Activated T-helper 1 cell treated with anti-CD3 and anti-CD28 coated beads, Interleukin-12 subunit alpha, Interleukin-12 subunit beta, Interleukin-2, Interleukin-4 antibody, amounts not matched to agents 30 ng/mL and 10 ng/mL and 1 ng/mL, durations not matched to agents 14 hours and 24 hours and 36 hours (primary cell): ENCODE data around the gene YY1. TPM values are rescaled to one million over a fixed set of nuclear protein-coding genes. Genes with fewer than 3 reads are reported as not detected.
A peak's percentile ranks its signal among the peaks of the same experiment; 100 is the strongest.

ENCODE experiments used
- DNase-seq: peaks from one replicate; pipeline ENCODE4 v3.0.0; 2021; ENCODE audit warnings: low spot score
- H3K27ac Mint-ChIP-seq: one replicate; pipeline ENCODE4 v1.8.0; 2021; ENCODE audit warnings: mild to moderate bottlenecking, mixed read lengths
- H3K27me3 Mint-ChIP-seq: one replicate; pipeline ENCODE4 v1.8.0; 2022; ENCODE audit warnings: mild to moderate bottlenecking, moderate library complexity, mixed read lengths; ENCODE audit not compliant: insufficient read depth
- H3K36me3 Mint-ChIP-seq: one replicate; pipeline ENCODE4 v1.8.0; 2021; ENCODE audit warnings: low read depth, mixed read lengths
- H3K4me1 Mint-ChIP-seq: one replicate; pipeline ENCODE4 v1.8.0; 2021; ENCODE audit warnings: low read depth, mixed read lengths
- H3K4me3 Mint-ChIP-seq: one replicate; pipeline ENCODE4 v1.8.0; 2021; ENCODE audit warnings: mild to moderate bottlenecking, moderate library complexity, mixed read lengths
- H3K9me3 Mint-ChIP-seq: one replicate; pipeline ENCODE4 v1.8.0; 2021; ENCODE audit warnings: mixed read lengths
- intact Hi-C: fragments of 100-400 bp; cut with micrococcal nuclease; formaldehyde crosslinking; loops from one replicate; pipeline ENCODE4 v1.15.1; 2024
- total RNA-seq: library from RNA; stranded (reverse); gene quantifications from 2 replicates; pipeline ENCODE4 v1.2.3, GENCODE V29; 2022

YY1 gene
- total RNA-seq, 1 donor from 2014 or later = 110 TPM

DNA sequence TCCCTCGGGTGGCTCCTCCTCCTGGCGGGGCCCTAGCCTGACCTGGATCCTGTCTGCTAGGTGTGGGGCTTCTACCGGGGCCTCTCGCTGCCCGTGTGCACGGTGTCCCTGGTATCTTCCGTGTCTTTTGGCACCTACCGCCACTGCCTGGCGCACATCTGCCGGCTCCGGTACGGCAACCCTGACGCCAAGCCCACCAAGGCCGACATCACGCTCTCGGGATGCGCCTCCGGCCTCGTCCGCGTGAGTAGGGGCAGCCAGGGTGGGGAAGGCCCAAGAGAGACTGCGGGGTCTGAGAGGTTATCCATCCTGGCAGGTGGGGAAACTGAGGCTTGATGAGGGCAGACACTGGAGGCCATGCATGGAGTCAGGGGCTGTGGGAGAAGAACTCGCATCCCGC is 88.2 kb downstream of the YY1 start:
- Mint-ChIP-seq H3K27ac (no peak overlapping the region), H3K9me3 (no peaks in the 10 kb centered on the region), H3K27me3 (peaks cover 5% of the 10 kb centered on the region), H3K4me3 (no peak overlapping the region), H3K4me1 (no peaks in the 10 kb centered on the region), H3K36me3 (no peaks in the 10 kb centered on the region)
- intact Hi-C loops = no loop called here
- DNase-seq = no peak

DNA sequence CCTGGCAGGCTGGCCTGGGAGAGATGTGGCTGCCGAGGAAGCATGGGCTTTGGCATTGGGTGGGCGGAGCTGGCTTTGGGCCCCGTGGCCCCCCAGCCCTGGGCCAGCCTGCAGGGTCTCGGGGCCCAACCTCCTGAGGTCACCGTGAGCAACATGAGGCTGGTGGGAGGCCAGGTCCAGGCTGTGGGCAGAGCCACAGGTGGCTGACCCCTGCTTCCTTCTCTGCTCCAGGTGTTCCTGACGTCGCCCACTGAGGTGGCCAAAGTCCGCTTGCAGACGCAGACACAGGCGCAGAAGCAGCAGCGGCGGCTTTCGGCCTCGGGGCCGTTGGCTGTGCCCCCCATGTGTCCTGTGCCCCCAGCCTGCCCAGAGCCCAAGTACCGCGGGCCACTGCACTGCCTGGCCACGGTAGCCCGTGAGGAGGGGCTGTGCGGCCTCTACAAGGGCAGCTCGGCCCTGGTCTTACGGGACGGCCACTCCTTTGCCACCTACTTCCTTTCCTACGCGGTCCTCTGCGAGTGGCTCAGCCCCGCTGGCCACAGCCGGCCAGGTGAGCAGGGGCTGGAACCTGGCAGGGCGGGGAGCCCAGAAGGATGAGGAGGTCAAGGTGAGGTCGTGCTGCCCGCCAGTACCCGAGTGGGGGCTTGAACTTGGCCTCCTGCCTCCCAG is 89.7 kb downstream of the YY1 start:
- H3K4me1 Mint-ChIP-seq = no peaks in the 10 kb centered on the region
- no peaks in the 10 kb centered on the region for H3K36me3 Mint-ChIP-seq
- H3K27ac Mint-ChIP-seq = no peak overlapping the region
- intact Hi-C loops = no loop called here
- no peak overlapping the region for H3K4me3 Mint-ChIP-seq
- no peak for DNase-seq
- no peaks in the 10 kb centered on the region for H3K27me3 Mint-ChIP-seq
- no peaks in the 10 kb centered on the region for H3K9me3 Mint-ChIP-seq

DNA sequence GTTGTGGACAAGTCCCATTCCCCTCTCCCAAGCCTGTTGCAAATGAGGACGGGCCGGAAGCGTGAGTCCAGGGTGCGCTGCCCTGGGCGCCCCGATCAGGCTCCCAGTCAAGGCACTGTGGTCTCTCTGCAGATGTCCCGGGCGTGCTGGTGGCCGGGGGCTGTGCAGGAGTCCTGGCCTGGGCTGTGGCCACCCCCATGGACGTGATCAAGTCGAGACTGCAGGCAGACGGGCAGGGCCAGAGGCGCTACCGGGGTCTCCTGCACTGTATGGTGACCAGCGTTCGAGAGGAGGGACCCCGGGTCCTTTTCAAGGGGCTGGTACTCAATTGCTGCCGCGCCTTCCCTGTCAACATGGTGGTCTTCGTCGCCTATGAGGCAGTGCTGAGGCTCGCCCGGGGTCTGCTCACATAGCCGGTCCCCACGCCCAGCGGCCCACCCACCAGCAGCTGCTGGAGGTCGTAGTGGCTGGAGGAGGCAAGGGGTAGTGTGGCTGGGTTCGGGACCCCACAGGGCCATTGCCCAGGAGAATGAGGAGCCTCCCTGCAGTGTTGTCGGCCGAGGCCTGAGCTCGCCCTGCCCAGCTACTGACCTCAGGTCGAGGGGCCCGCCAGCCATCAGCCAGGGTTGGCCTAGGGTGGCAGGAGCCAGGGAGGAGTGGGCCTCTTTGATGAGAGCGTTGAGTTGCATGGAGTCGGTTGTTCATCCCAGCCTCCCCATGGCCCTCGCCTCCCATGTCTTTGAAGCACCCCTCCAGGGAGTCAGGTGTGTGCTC is 90.5 kb downstream of the YY1 start:
- Mint-ChIP-seq H3K27me3 (no peaks in the 10 kb centered on the region), H3K4me1 (no peaks in the 10 kb centered on the region), H3K9me3 (no peaks in the 10 kb centered on the region), H3K36me3 (peaks cover under 1% of the 10 kb centered on the region), H3K27ac (no peak overlapping the region), H3K4me3 (no peak overlapping the region)
- intact Hi-C loops = no loop called here
- no peak for DNase-seq

DNA sequence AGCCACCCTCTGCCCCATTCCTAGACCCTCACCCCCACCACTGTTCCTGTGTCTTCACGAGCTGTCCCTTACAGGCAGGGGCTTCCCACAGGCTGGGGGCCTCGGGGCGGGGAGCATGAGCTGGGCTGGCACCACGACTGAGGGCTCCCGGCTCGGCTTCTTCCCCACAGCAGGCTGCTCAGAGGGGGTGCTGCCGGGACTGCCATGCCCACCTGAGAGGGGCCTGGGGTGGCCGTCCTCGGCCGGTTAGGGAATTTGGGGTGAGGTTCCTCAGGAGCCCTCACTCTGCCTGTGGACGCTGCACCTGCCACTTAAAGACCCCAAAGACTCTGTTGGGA is 91.0 kb downstream of the YY1 start:
- Mint-ChIP-seq H3K27ac (no peak overlapping the region), H3K4me3 (no peak overlapping the region), H3K4me1 (no peaks in the 10 kb centered on the region), H3K27me3 (no peaks in the 10 kb centered on the region), H3K9me3 (no peaks in the 10 kb centered on the region), H3K36me3 (peaks cover 6% of the 10 kb centered on the region)
- no peak for DNase-seq
- intact Hi-C loops = no loop called here

DNA sequence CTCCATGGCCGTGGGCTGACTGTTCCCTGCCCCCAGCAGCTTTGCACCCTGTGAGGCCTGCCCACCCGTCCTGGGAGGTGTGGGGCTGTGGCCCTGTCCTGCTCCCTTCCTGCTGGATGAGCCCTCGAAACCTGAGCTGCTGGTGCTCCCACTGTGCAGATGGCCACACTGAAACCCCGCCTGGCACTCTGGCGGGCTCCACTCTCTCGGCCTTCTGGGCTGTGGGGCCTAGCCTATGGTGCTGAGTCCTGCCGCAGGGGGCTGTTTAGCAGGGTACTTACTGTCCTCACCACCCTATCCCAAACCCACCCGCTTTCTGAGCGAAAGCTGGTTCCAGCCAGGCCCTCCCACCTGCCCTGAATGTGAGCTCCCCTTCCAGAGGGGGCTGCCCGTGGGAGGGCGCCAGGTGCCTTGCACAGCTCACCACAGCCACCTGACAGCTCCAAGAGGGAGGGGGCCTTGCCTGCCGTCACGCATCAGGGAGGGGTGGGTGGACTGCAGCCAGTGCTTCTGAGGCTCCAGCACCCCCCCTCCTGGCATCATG is 91.5 kb downstream of the YY1 start:
- intact Hi-C loops = no loop called here
- no peaks in the 10 kb centered on the region for H3K27me3 Mint-ChIP-seq
- H3K4me3 Mint-ChIP-seq = no peak overlapping the region
- no peaks in the 10 kb centered on the region for H3K9me3 Mint-ChIP-seq
- no peaks in the 10 kb centered on the region for H3K4me1 Mint-ChIP-seq
- H3K27ac Mint-ChIP-seq = no peak overlapping the region
- peaks cover 8% of the 10 kb centered on the region for H3K36me3 Mint-ChIP-seq
- no peak for DNase-seq

DNA sequence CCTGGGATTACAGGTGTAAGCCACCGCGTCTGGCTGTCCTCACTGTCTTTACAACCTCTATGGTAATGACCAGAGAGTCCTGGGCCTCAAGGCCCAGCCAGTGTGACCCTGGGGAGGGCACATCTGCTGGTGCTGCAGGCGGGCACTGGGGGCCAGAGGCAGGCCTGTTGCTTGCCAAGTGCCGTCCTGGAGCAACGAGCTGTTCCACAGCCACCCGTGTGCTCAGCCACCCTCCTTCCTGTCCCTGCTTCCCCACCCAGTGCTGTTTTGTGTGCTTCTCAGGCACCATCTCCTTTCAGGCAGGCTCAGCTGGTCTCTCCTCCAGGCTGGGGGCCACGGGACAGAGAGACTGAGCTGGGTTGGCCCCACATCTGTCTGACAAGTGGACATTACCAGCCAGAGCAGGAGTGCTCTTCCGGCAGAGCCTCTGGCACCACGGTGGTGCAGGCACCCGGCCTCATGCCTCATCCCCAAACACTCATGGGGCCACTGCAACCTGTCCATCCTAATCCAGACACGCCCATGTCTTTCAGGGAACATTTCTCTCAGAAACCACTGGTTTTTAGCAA is 93.2 kb downstream of the YY1 start:
- intact Hi-C loops = no loop called here
- no peaks in the 10 kb centered on the region for H3K9me3 Mint-ChIP-seq

More for the DNA sequence above, 93.2 kb downstream of the YY1 start:
- Mint-ChIP-seq H3K4me1 (no peaks in the 10 kb centered on the region), H3K27ac (peak overlapping the region; percentile 23), H3K4me3 (no peak overlapping the region), H3K27me3 (no peaks in the 10 kb centered on the region), H3K36me3 (peaks cover 21% of the 10 kb centered on the region)
- DNase-seq = no peak

Other genes with a start within 250 kb of the YY1 start
- gene EVL, start 173.7 kb upstream of the YY1 start, total RNA-seq = 290 and 309 TPM in 2 replicates
- gene DEGS2, start 79.5 kb upstream of the YY1 start, total RNA-seq = 0.31 and 1.1 TPM in 2 replicates
- 15.9 and 19.1 TPM in 2 replicates for gene SLC25A29, start 67.3 kb downstream of the YY1 start, total RNA-seq
- gene SLC25A47, start 84.2 kb downstream of the YY1 start, total RNA-seq = not detected in 2 replicates
- 7.4 and 9.5 TPM in 2 replicates for gene WDR25, start 137.3 kb downstream of the YY1 start, total RNA-seq